ENCODE measurements around the gene NUP188.

DNA sequence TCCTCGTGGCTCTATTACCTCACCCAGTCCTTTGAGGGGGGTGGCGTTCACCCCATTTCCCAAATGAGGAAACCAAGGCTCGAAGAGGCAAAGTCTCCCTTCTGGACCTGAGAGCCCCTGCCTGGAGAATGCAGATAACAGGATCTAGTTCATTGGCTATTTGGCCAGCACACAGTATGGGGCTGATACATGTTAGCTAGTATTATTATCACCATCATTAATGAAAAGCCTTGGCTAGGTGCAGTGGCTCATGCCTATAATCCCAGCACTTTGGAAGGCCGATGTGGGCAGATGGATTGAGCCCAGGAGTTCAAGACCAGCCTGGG, 76.4 kb downstream of the NUP188 start:
- TF ChIP-seq, protein P1, sequence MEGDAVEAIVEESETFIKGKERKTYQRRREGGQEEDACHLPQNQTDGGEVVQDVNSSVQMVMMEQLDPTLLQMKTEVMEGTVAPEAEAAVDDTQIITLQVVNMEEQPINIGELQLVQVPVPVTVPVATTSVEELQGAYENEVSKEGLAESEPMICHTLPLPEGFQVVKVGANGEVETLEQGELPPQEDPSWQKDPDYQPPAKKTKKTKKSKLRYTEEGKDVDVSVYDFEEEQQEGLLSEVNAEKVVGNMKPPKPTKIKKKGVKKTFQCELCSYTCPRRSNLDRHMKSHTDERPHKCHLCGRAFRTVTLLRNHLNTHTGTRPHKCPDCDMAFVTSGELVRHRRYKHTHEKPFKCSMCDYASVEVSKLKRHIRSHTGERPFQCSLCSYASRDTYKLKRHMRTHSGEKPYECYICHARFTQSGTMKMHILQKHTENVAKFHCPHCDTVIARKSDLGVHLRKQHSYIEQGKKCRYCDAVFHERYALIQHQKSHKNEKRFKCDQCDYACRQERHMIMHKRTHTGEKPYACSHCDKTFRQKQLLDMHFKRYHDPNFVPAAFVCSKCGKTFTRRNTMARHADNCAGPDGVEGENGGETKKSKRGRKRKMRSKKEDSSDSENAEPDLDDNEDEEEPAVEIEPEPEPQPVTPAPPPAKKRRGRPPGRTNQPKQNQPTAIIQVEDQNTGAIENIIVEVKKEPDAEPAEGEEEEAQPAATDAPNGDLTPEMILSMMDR (IDR thresholded peaks at IDR 0.05) = no peak
- no peak for TF ChIP-seq EZH2 (IDR thresholded peaks at IDR 0.05; ENCODE audit: borderline replicate concordance, insufficient read depth, low read depth, low read length, poor library complexity, severe bottlenecking)

All from B cell (primary cell).